ENCODE results near the gene EFCAB9. TPM values are rescaled to one million over a fixed set of nuclear protein-coding genes. Genes with fewer than 3 reads are reported as not detected.

Gene EFCAB9
- total RNA-seq, 1 donor from 2014 or later = not detected

- no peaks in the 10 kb centered on the region for H3K9me3 ChIP-seq (replicated peaks)
- H3K27me3 ChIP-seq (ENCODE audit: low read depth) = no peaks in the 10 kb centered on the region
- no peaks in the 10 kb centered on the region for H3K36me3 ChIP-seq
- no peak for TF ChIP-seq CTCF (IDR thresholded peaks at IDR 0.05; ENCODE audit: borderline replicate concordance)
- peak overlapping the region; percentile 72 for H3K27ac ChIP-seq (replicated peaks)
- H3K4me3 ChIP-seq = no peak overlapping the region
- H3K4me1 ChIP-seq = peaks cover 66% of the 10 kb centered on the region
- DNase-seq = peak; percentile 59
- intact Hi-C loops (cut with micrococcal nuclease) = no loop called here
Measured at GRCh38 chr5:172172912-172173563, 20.9 kb upstream of the EFCAB9 start.

GRCh38 chr5:172173564-172174153 is 20.3 kb upstream of the EFCAB9 start:
- no peak for DNase-seq
- Histone ChIP-seq H3K9me3 (replicated peaks) (no peaks in the 10 kb centered on the region), H3K36me3 (no peaks in the 10 kb centered on the region), H3K4me3 (no peak overlapping the region), H3K27me3 (ENCODE audit: low read depth) (no peaks in the 10 kb centered on the region), H3K4me1 (peaks cover 66% of the 10 kb centered on the region), H3K27ac (replicated peaks) (peak overlapping the region; percentile 72)
- intact Hi-C loops (cut with micrococcal nuclease) = no loop called here
- no peak for TF ChIP-seq CTCF (IDR thresholded peaks at IDR 0.05; ENCODE audit: borderline replicate concordance)

GRCh38 chr5:172175263-172175719 is 18.7 kb upstream of the EFCAB9 start:
- no peak for TF ChIP-seq CTCF (IDR thresholded peaks at IDR 0.05; ENCODE audit: borderline replicate concordance)
- H3K27ac ChIP-seq (replicated peaks) = peak overlapping the region; percentile 72
- no peaks in the 10 kb centered on the region for H3K36me3 ChIP-seq
- H3K27me3 ChIP-seq (ENCODE audit: low read depth) = no peaks in the 10 kb centered on the region
- H3K4me1 ChIP-seq = peaks cover 70% of the 10 kb centered on the region
- H3K9me3 ChIP-seq (replicated peaks) = no peaks in the 10 kb centered on the region
- peak overlapping the region; percentile 45 for H3K4me3 ChIP-seq
- peak; percentile 57 for DNase-seq
- intact Hi-C loops (cut with micrococcal nuclease) = no loop called here

GRCh38 chr5:172177176-172177575 is 16.8 kb upstream of the EFCAB9 start:
- H3K4me3 ChIP-seq = no peak overlapping the region
- DNase-seq = no peak
- no peaks in the 10 kb centered on the region for H3K9me3 ChIP-seq (replicated peaks)
- H3K27ac ChIP-seq (replicated peaks) = no peak overlapping the region
- TF ChIP-seq CTCF (IDR thresholded peaks at IDR 0.05; ENCODE audit: borderline replicate concordance) = no peak
- no peaks in the 10 kb centered on the region for H3K27me3 ChIP-seq (ENCODE audit: low read depth)
- intact Hi-C loops (cut with micrococcal nuclease) = no loop called here
- H3K36me3 ChIP-seq = no peaks in the 10 kb centered on the region
- H3K4me1 ChIP-seq = peaks cover 72% of the 10 kb centered on the region

- intact Hi-C loops (cut with micrococcal nuclease) = no loop called here
- peaks cover 63% of the 10 kb centered on the region for H3K4me1 ChIP-seq
- H3K36me3 ChIP-seq = no peaks in the 10 kb centered on the region
- no peak overlapping the region for H3K4me3 ChIP-seq
- no peaks in the 10 kb centered on the region for H3K27me3 ChIP-seq (ENCODE audit: low read depth)
- no peak for DNase-seq
- no peak for TF ChIP-seq CTCF (IDR thresholded peaks at IDR 0.05; ENCODE audit: borderline replicate concordance)
- peak overlapping the region; percentile 79 for H3K27ac ChIP-seq (replicated peaks)
- no peaks in the 10 kb centered on the region for H3K9me3 ChIP-seq (replicated peaks)
Measured at GRCh38 chr5:172178301-172178987, 15.5 kb upstream of the EFCAB9 start.

All from left ventricle myocardium inferior (tissue), 1 donor.